Activated CD8-positive, alpha-beta T cell treated with anti-CD3 and anti-CD28 coated beads, Interleukin-2, amount 10 ng/mL, durations not matched to agents 7 days and 5 days (primary cell): ENCODE data around the gene GRIN2B. TPM values are rescaled to one million over a fixed set of nuclear protein-coding genes. Genes with fewer than 3 reads are reported as not detected.

Source experiments
- ATAC-seq: fragments of 150-1000 bp; cut with Tn5 transposase; one replicate; pipeline ENCODE4 v1.10.0; 2021; ENCODE audit warnings: moderate library complexity
- CTCF ChIA-PET: fragments of 350-600 bp; sonication (Branson Sonifier 250); formaldehyde crosslinking; loops from one replicate; lab custom pipeline; 2021; ENCODE audit warnings: antibody characterized with exemption; lab: Charles Lee
- POLR2A ChIA-PET: fragments of 350-600 bp; sonication (Branson Sonifier 250); formaldehyde crosslinking; loops from one replicate; lab custom pipeline; 2021; ENCODE audit warnings: antibody characterized with exemption; lab: Charles Lee
- DNase-seq: peaks from one replicate; pipeline ENCODE4 v3.0.0-alpha.2; 2020
- H3K27ac Mint-ChIP-seq: one replicate; pipeline ENCODE4 v1.8.0; 2021; ENCODE audit warnings: mild to moderate bottlenecking, mixed read lengths
- H3K27me3 Mint-ChIP-seq: one replicate; pipeline ENCODE4 v1.8.0; 2021; ENCODE audit warnings: low read depth, mixed read lengths
- H3K36me3 Mint-ChIP-seq: one replicate; pipeline ENCODE4 v1.8.0; 2021; ENCODE audit warnings: low read depth, mixed read lengths
- H3K4me1 Mint-ChIP-seq: one replicate; pipeline ENCODE4 v1.8.0; 2021; ENCODE audit warnings: low read depth, mixed read lengths
- H3K4me3 Mint-ChIP-seq: one replicate; pipeline ENCODE4 v1.8.0; 2021; ENCODE audit warnings: mild to moderate bottlenecking, mixed read lengths
- H3K9me3 Mint-ChIP-seq: one replicate; pipeline ENCODE4 v1.8.0; 2022; ENCODE audit warnings: mixed read lengths; ENCODE audit not compliant: insufficient read depth
- total RNA-seq, 2 experiments: library from RNA; stranded (reverse); gene quantifications; one replicate each; pipeline ENCODE4 v1.2.3, GENCODE V29; 2021

The GRIN2B gene
- total RNA-seq, 2 experiments from 2014 or later: not detected

GRCh38 chr12:13978876-13979275 lies 2.5 kb downstream of the GRIN2B start:
- no peak overlapping the region for H3K27ac Mint-ChIP-seq
- no peak for ATAC-seq

GRCh38 chr12:13976880-13977279 lies 4.5 kb downstream of the GRIN2B start:
- Mint-ChIP-seq H3K36me3 (no peaks in the 10 kb centered on the region), H3K27me3 (peaks cover 38% of the 10 kb centered on the region)
- CTCF ChIA-PET: no interaction called here

More at GRCh38 chr12:13978876-13979275, 2.5 kb downstream of the GRIN2B start:
- no peaks in the 10 kb centered on the region for H3K9me3 Mint-ChIP-seq
- no peak for DNase-seq
- ChIA-PET POLR2A (no interaction called here), CTCF (interaction anchor here (0.8 kb wide), 1 partner anchor 1243 kb away, joined by 3 read pairs; no protein-coding TSS in a partner anchor)
- H3K4me3 Mint-ChIP-seq: no peak overlapping the region
- H3K36me3 Mint-ChIP-seq: peaks cover 2% of the 10 kb centered on the region
- peaks cover 52% of the 10 kb centered on the region for H3K27me3 Mint-ChIP-seq
- peaks cover 11% of the 10 kb centered on the region for H3K4me1 Mint-ChIP-seq

DNA sequence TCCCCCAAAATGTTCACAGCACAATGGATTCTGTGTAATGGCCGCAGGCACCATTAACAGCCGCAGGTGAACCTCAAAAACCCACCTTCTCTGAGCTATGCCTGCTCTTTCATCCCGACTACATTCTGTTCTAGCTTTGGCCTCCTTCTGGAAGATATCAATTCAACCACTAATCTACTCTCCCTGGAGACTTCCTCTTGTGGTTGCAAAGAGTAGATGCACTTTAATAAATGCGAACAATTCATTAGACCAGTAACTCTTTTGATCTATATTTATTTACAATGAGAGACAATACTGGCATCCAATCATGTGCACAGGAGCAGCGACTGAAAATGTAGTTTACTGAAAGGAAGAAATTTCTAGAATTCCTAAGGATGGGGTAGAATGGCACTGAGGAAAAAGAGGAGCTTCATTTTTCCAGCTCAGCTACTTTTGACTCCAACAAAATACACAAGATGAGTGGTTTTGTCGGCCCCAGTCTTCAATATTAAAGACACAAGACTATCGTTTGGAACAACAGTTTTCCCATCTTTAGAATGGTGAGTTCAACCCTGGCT lies 5.3 kb downstream of the GRIN2B start:
- ATAC-seq: no peak
- no peaks in the 10 kb centered on the region for H3K9me3 Mint-ChIP-seq
- H3K27ac Mint-ChIP-seq: no peak overlapping the region
- no peaks in the 10 kb centered on the region for H3K36me3 Mint-ChIP-seq
- DNase-seq: no peak
- CTCF ChIA-PET: no interaction called here
- peaks cover 5% of the 10 kb centered on the region for H3K4me1 Mint-ChIP-seq
- POLR2A ChIA-PET: no interaction called here
- peaks cover 32% of the 10 kb centered on the region for H3K27me3 Mint-ChIP-seq
- H3K4me3 Mint-ChIP-seq: no peak overlapping the region

More at GRCh38 chr12:13976880-13977279, 4.5 kb downstream of the GRIN2B start:
- POLR2A ChIA-PET: no interaction called here
- ATAC-seq (no peak), DNase-seq (no peak)
- Mint-ChIP-seq H3K9me3 (no peaks in the 10 kb centered on the region), H3K4me1 (peaks cover 11% of the 10 kb centered on the region), H3K4me3 (no peak overlapping the region), H3K27ac (no peak overlapping the region)

DNA sequence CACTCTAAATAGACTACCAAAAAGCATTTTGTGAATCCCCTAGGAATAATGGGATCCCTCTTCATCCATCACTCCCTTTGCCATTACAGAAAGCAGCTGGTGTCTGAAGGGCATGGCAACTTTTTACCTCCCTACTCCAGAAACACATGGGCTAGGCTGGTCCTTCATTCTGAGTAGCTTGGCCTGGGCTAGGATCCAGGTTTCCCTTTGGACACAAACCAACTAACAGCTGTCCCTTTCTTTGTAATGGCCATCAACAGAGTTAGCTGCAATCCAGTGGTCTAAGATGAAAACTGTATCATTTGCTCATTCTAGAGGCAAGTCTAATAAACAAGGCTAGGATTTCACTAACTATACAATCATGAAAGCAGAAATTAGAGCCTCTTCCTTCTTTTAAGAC lies 7.4 kb downstream of the GRIN2B start:
- Mint-ChIP-seq H3K36me3 (no peaks in the 10 kb centered on the region), H3K27me3 (peaks cover 15% of the 10 kb centered on the region), H3K9me3 (no peaks in the 10 kb centered on the region), H3K4me3 (no peak overlapping the region), H3K27ac (no peak overlapping the region), H3K4me1 (no peaks in the 10 kb centered on the region)
- POLR2A ChIA-PET: no interaction called here
- DNase-seq (no peak), ATAC-seq (no peak)
- CTCF ChIA-PET: no interaction called here

DNA sequence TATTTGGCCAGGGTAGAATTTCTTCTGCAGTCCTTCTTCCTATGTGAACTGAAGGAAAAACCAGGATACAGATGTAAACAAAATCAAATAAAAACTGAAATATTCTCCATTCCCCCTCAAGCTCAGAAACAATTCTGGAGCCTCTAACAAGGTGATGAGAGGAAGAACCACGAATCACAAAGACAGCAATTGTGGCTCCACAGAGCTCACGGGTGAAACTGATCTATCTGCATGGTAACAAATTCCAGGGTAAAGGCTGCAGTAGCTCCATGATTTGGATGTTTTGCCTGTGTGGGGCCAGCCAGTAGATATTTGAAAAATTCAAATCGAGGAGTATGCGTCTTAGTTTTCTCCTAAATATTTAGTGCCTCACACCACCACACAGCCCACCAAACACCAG lies 10.6 kb downstream of the GRIN2B start:
- Mint-ChIP-seq H3K27me3 (peaks cover 2% of the 10 kb centered on the region), H3K4me1 (no peaks in the 10 kb centered on the region), H3K36me3 (no peaks in the 10 kb centered on the region), H3K9me3 (no peaks in the 10 kb centered on the region), H3K4me3 (no peak overlapping the region), H3K27ac (no peak overlapping the region)
- ChIA-PET POLR2A (no interaction called here), CTCF (no interaction called here)
- ATAC-seq (no peak), DNase-seq (no peak)

DNA sequence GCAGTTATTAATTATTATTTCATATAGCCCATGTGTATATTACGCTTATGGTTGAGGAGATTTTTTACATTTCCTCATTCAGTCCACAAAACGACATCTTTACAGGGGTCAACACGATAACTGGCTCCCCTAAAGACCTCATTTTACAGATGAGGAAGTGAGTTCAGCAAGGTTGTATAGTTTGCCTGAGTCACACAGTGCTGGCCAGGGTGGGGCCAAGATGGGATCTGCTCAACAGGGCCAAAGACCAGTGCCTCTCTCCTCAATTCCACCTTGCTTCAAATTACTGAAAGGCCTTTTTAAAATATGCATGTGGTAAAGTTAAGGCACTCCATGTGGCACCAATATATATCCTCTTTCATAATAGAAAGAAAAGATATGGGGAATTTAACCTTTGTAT lies 13.1 kb downstream of the GRIN2B start:
- Mint-ChIP-seq H3K9me3 (no peaks in the 10 kb centered on the region), H3K4me1 (no peaks in the 10 kb centered on the region), H3K36me3 (no peaks in the 10 kb centered on the region), H3K4me3 (no peak overlapping the region), H3K27me3 (no peaks in the 10 kb centered on the region), H3K27ac (no peak overlapping the region)
- ATAC-seq (no peak), DNase-seq (no peak)
- ChIA-PET POLR2A (no interaction called here), CTCF (no interaction called here)

DNA sequence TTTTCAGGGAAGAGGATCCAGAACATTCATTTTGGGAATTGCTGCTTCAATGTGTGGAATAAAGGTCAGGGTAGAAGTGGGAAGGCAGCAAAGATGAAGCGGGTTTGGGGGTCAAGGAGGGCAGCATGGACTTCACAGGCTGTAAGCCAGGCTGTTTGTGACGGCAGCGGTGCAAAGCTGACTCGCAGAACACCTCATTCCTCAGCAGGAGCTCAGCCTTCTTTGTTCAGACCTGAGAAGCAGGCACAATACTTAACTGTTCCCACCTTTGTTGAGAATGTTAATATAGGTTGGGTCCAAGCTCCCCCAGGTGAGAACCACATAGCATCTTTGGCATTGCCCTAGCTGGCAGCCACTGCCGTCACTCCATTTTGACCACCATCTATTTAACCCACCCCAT lies 16.7 kb downstream of the GRIN2B start:
- H3K36me3 Mint-ChIP-seq: no peaks in the 10 kb centered on the region
- no peak for DNase-seq
- CTCF ChIA-PET: no interaction called here
- H3K27ac Mint-ChIP-seq: no peak overlapping the region
- H3K4me1 Mint-ChIP-seq: no peaks in the 10 kb centered on the region
- H3K27me3 Mint-ChIP-seq: no peaks in the 10 kb centered on the region
- ATAC-seq: no peak
- no peak overlapping the region for H3K4me3 Mint-ChIP-seq
- POLR2A ChIA-PET: no interaction called here
- H3K9me3 Mint-ChIP-seq: no peaks in the 10 kb centered on the region

DNA sequence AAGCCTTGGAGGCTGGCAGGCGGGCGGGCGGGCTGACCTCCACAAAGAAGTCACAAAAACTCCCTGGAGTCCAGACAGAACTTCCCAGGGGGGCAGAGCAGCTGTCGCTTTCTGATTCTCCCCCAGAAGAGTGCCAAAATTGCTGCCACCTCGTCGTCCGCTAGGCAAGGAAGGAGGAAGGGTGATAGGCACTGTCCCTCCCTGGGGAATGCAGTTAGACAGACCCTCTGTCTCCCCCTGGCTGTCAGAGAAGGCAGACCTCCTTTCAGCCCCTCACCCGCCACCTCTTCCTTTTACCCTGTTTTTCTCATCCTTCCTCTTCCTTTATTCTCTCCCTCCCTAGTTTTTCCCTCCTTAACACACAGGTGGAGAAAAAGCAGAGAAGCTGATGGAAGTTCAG lies 18.7 kb downstream of the GRIN2B start:
- Mint-ChIP-seq H3K36me3 (no peaks in the 10 kb centered on the region), H3K4me1 (no peaks in the 10 kb centered on the region), H3K4me3 (no peak overlapping the region), H3K9me3 (no peaks in the 10 kb centered on the region), H3K27me3 (no peaks in the 10 kb centered on the region), H3K27ac (no peak overlapping the region)
- ATAC-seq (no peak), DNase-seq (no peak)
- POLR2A ChIA-PET: no interaction called here
- CTCF ChIA-PET: no interaction called here

- Mint-ChIP-seq H3K4me1 (no peaks in the 10 kb centered on the region), H3K27ac (no peak overlapping the region), H3K27me3 (no peaks in the 10 kb centered on the region), H3K4me3 (no peak overlapping the region), H3K9me3 (no peaks in the 10 kb centered on the region), H3K36me3 (no peaks in the 10 kb centered on the region)
- DNase-seq (no peak), ATAC-seq (no peak)
- POLR2A ChIA-PET: no interaction called here
- CTCF ChIA-PET: no interaction called here
Observed at GRCh38 chr12:13961971-13962370, 19.4 kb downstream of the GRIN2B start.

DNA sequence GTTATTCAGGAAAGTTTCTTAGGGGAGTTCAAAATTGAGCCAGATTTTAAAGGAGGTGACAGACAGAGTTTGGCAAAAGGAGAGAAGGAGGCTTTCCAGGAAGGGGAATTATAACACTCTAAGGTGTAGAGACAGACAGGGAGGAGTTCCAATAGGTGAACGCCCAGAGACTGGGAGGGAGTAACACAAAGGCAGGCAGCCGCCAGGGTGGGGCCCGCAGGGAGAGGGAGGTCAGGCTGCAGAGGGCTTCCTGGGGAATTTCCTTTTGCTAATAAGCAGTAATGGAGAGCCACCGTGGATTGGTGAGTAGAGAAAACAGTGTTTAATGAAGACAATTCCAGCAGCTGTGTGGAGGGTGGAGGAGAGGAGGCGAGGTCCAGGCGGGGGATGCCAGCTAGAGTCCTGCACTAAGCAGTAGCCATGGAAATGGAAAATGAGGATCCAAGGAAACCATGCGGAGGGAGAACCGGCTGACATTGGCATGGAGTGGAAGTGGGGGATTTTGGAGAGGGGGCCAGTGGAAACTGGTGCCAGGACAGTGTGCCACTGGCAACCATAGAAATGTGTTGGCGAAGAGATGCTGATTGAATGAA lies 22.2 kb downstream of the GRIN2B start:
- CTCF ChIA-PET: no interaction called here
- H3K9me3 Mint-ChIP-seq: no peaks in the 10 kb centered on the region

GRCh38 chr12:13957576-13957975 lies 23.8 kb downstream of the GRIN2B start:
- no peaks in the 10 kb centered on the region for H3K27me3 Mint-ChIP-seq
- no peaks in the 10 kb centered on the region for H3K36me3 Mint-ChIP-seq
- ATAC-seq: no peak
- no peaks in the 10 kb centered on the region for H3K4me1 Mint-ChIP-seq
- no peaks in the 10 kb centered on the region for H3K9me3 Mint-ChIP-seq
- DNase-seq: no peak
- H3K4me3 Mint-ChIP-seq: no peak overlapping the region
- ChIA-PET POLR2A (no interaction called here), CTCF (no interaction called here)
- H3K27ac Mint-ChIP-seq: no peak overlapping the region

More for the DNA sequence above, 22.2 kb downstream of the GRIN2B start:
- ATAC-seq (no peak), DNase-seq (no peak)
- H3K4me1 Mint-ChIP-seq: no peaks in the 10 kb centered on the region
- no peak overlapping the region for H3K4me3 Mint-ChIP-seq
- no peaks in the 10 kb centered on the region for H3K27me3 Mint-ChIP-seq
- H3K27ac Mint-ChIP-seq: no peak overlapping the region
- POLR2A ChIA-PET: no interaction called here
- no peaks in the 10 kb centered on the region for H3K36me3 Mint-ChIP-seq

- Mint-ChIP-seq H3K27ac (no peak overlapping the region), H3K27me3 (no peaks in the 10 kb centered on the region), H3K36me3 (no peaks in the 10 kb centered on the region), H3K4me1 (no peaks in the 10 kb centered on the region), H3K9me3 (no peaks in the 10 kb centered on the region), H3K4me3 (no peak overlapping the region)
- POLR2A ChIA-PET: no interaction called here
- CTCF ChIA-PET: no interaction called here
- DNase-seq (no peak), ATAC-seq (no peak)
Observed at GRCh38 chr12:13956060-13956590, 25.3 kb downstream of the GRIN2B start.
